NCI-H524 (cell line): ENCODE results near the gene JAK1.
"Not testable (repeated sequence)": the region's sequence is repeated elsewhere in the genome, so short reads cannot be mapped to it uniquely, and the experiment has no call there.

Experiments used
- DNase-seq, 2 experiments: peaks; one replicate each; lab custom pipeline; 2025; lab: John Stamatoyannopoulos, UW

JAK1 gene

GRCh38 chr1:64922336-64922735 is 44.0 kb downstream of the JAK1 start:
- no peak for DNase-seq

GRCh38 chr1:64921771-64922170 is 44.6 kb downstream of the JAK1 start:
- DNase-seq, result no peak

GRCh38 chr1:64920941-64921589 is 45.3 kb downstream of the JAK1 start:
- DNase-seq, result peak in 1 of 2 experiments; percentile 14

- DNase-seq, result not testable (repeated sequence)
These were observed 47.2 kb downstream of the JAK1 start for GRCh38 chr1:64919120-64919519.

- no peak for DNase-seq
These were observed 48.4 kb downstream of the JAK1 start for GRCh38 chr1:64917907-64918306.

- DNase-seq, result no peak
These were observed 49.0 kb downstream of the JAK1 start for GRCh38 chr1:64917328-64917861.

GRCh38 chr1:64915381-64916274 is 50.7 kb downstream of the JAK1 start:
- DNase-seq, result no peak

- DNase-seq, result no peak
These were observed 52.9 kb downstream of the JAK1 start for GRCh38 chr1:64913361-64914015.

GRCh38 chr1:64912191-64912590 is 54.2 kb downstream of the JAK1 start:
- no peak for DNase-seq

GRCh38 chr1:64911326-64911725 is 55.0 kb downstream of the JAK1 start:
- DNase-seq, result no peak

GRCh38 chr1:64909031-64909430 is 57.3 kb downstream of the JAK1 start:
- peak in 1 of 2 experiments; percentile 53 for DNase-seq

- DNase-seq, result no peak
These were observed 57.8 kb downstream of the JAK1 start for GRCh38 chr1:64908575-64908974.

GRCh38 chr1:64906447-64906846 is 59.9 kb downstream of the JAK1 start:
- no peak for DNase-seq

GRCh38 chr1:64903593-64903992 is 62.8 kb downstream of the JAK1 start:
- DNase-seq, result no peak

GRCh38 chr1:64901663-64902062 is 64.7 kb downstream of the JAK1 start:
- no peak for DNase-seq

GRCh38 chr1:64900916-64901315 is 65.4 kb downstream of the JAK1 start:
- no peak for DNase-seq

- DNase-seq, result no peak
These were observed 68.1 kb downstream of the JAK1 start for GRCh38 chr1:64898107-64898861.

GRCh38 chr1:64896551-64896950 is 69.8 kb downstream of the JAK1 start:
- no peak for DNase-seq

GRCh38 chr1:64895500-64895899 is 70.8 kb downstream of the JAK1 start:
- no peak for DNase-seq

GRCh38 chr1:64894438-64895196 is 71.7 kb downstream of the JAK1 start:
- DNase-seq, result no peak

GRCh38 chr1:64893921-64894320 is 72.4 kb downstream of the JAK1 start:
- no peak for DNase-seq
